ENCODE measurements around the gene IGLL1. TPM values are rescaled to one million over a fixed set of nuclear protein-coding genes. Genes with fewer than 3 reads are reported as not detected.
"Not testable (repeated sequence)": the region's sequence is repeated elsewhere in the genome, so short reads cannot be mapped to it uniquely, and the experiment has no call there.

The IGLL1 gene
- total and polyA plus RNA-seq, 3 donors from 2014 or later, result 6.9 to 36.9 (median 24.6) TPM

GRCh38 chr22:23539135-23539838, 40.8 kb downstream of the IGLL1 start:
- 21 to 54% methylated on average over 12 to 21 of the region's 21 CpGs for WGBS, 2 donors
- Histone ChIP-seq H3K27ac (peak overlapping the region; percentile 80 to 83), H3K27me3 (no peaks in the 10 kb centered on the region), H3K4me1 (peaks cover 62% of the 10 kb centered on the region), H3K4me3 (no peak overlapping the region), H3K36me3 (ENCODE audit: low read depth, missing control alignments) (no peaks in the 10 kb centered on the region), H3K9me3 (no peaks in the 10 kb centered on the region)
- TF ChIP-seq POLR2A (IDR thresholded peaks at IDR 0.05) (no peak), CTCF (IDR thresholded peaks at IDR 0.05) (peak; percentile 83 to 99 (median 96))
- intact Hi-C loops (cut with DNase I; ENCODE audit: low total_unique reads), result no loop called here
- peak; percentile 94 for DNase-seq

GRCh38 chr22:23538696-23539030, 41.4 kb downstream of the IGLL1 start:
- intact Hi-C loops (cut with DNase I; ENCODE audit: low total_unique reads); DNase-seq; H3K27me3 ChIP-seq; H3K9me3 ChIP-seq; H3K4me3 ChIP-seq; H3K36me3 ChIP-seq (ENCODE audit: low read depth, missing control alignments): not testable (repeated sequence)
- Histone ChIP-seq H3K27ac (peak overlapping the region; percentile 80 to 83), H3K4me1 (peaks cover 68% of the 10 kb centered on the region)
- 51 to 55% methylated on average over 6 of the region's 6 CpGs for WGBS, 2 donors

- H3K4me3 ChIP-seq; intact Hi-C loops (cut with DNase I; ENCODE audit: low total_unique reads); H3K9me3 ChIP-seq; H3K27me3 ChIP-seq; H3K36me3 ChIP-seq (ENCODE audit: low read depth, missing control alignments): not testable (repeated sequence)
- peak; percentile 10 to 43 (median 37) for TF ChIP-seq CTCF (IDR thresholded peaks at IDR 0.05)
- peak; percentile 72 for DNase-seq
- 29 to 52% methylated on average over 18 to 19 of the region's 19 CpGs for WGBS, 2 donors
- peaks cover 74% of the 10 kb centered on the region for H3K4me1 ChIP-seq
- H3K27ac ChIP-seq, result peak overlapping the region; percentile 80 to 83
Observed at GRCh38 chr22:23537830-23538695, 42.0 kb downstream of the IGLL1 start.

- peak overlapping the region; percentile 74 to 83 for H3K27ac ChIP-seq
- H3K36me3 ChIP-seq (ENCODE audit: low read depth, missing control alignments), result no peaks in the 10 kb centered on the region
- no peaks in the 10 kb centered on the region for H3K9me3 ChIP-seq
- TF ChIP-seq POLR2A (IDR thresholded peaks at IDR 0.05) (no peak), CTCF (IDR thresholded peaks at IDR 0.05) (no peak)
- H3K4me1 ChIP-seq, result peaks cover 81% of the 10 kb centered on the region
- 20 to 58% methylated on average over 8 to 11 of the region's 11 CpGs for WGBS, 2 donors
- H3K4me3 ChIP-seq, result no peak overlapping the region
- peak; percentile 76 for DNase-seq
- intact Hi-C loops (cut with DNase I; ENCODE audit: low total_unique reads), result no loop called here
- no peaks in the 10 kb centered on the region for H3K27me3 ChIP-seq
Observed at GRCh38 chr22:23537416-23537815, 42.7 kb downstream of the IGLL1 start.

GRCh38 chr22:23536821-23537345, 43.2 kb downstream of the IGLL1 start:
- Histone ChIP-seq H3K4me3 (no peak overlapping the region), H3K27me3 (no peaks in the 10 kb centered on the region), H3K4me1 (peaks cover 86% of the 10 kb centered on the region), H3K27ac (peak overlapping the region; percentile 74 to 83), H3K36me3 (ENCODE audit: low read depth, missing control alignments) (no peaks in the 10 kb centered on the region), H3K9me3 (no peaks in the 10 kb centered on the region)
- no peak for TF ChIP-seq POLR2A (IDR thresholded peaks at IDR 0.05)
- TF ChIP-seq CTCF (IDR thresholded peaks at IDR 0.05), result no peak
- 72 to 75% methylated on average over 17 of the region's 17 CpGs for WGBS, 2 donors
- DNase-seq, result peak; percentile 12
- intact Hi-C loops (cut with DNase I; ENCODE audit: low total_unique reads), result no loop called here

- peaks cover 84% of the 10 kb centered on the region for H3K4me1 ChIP-seq
- peak; percentile 13 for DNase-seq
- H3K9me3 ChIP-seq; H3K27me3 ChIP-seq; intact Hi-C loops (cut with DNase I; ENCODE audit: low total_unique reads); H3K36me3 ChIP-seq (ENCODE audit: low read depth, missing control alignments); H3K4me3 ChIP-seq: not testable (repeated sequence)
- WGBS, 2 donors, result 46 to 83% methylated on average over 5 of the region's 5 CpGs
- H3K27ac ChIP-seq, result peak overlapping the region; percentile 38 to 74
Observed at GRCh38 chr22:23535790-23536661, 44.1 kb downstream of the IGLL1 start.

Data from testis (tissue), 3 donors.